ENCODE results near the gene FAM227A.

GRCh38 chr22:38572065-38572464, 84.1 kb downstream of the FAM227A start:
- TF ChIP-seq ZEB2 (tag by site-specific recombination; IDR thresholded peaks at IDR 0.05) = no peak
- no peak for TF ChIP-seq ZNF132 (tag by site-specific recombination; IDR thresholded peaks at IDR 0.05; ENCODE audit: borderline replicate concordance)
- no peak for TF ChIP-seq GLIS1 (tag by site-specific recombination; IDR thresholded peaks at IDR 0.05)
- no peak for TF ChIP-seq CTCF (tag by site-specific recombination; IDR thresholded peaks at IDR 0.05)
- no peak for TF ChIP-seq ZNF121 (tag by site-specific recombination; IDR thresholded peaks at IDR 0.05)
- TF ChIP-seq KLF9 (tag by site-specific recombination; IDR thresholded peaks at IDR 0.05; ENCODE audit: low read depth) = no peak
- TF ChIP-seq ZNF350 (tag by site-specific recombination; IDR thresholded peaks at IDR 0.05) = no peak
- TF ChIP-seq ZNF280D (tag by site-specific recombination; IDR thresholded peaks at IDR 0.05) = no peak

Data from HEK293 (cell line).